Measurements from ENCODE around the gene GFAP.
A peak's percentile ranks its signal among the peaks of the same experiment; 100 is the strongest.

GFAP gene

GRCh38 chr17:44911133-44912001 lies 3.9 kb downstream of the GFAP start:
- Histone ChIP-seq H3K27me3 (ENCODE audit: insufficient read depth, low read length) (peaks cover 8% of the 10 kb centered on the region), H3K4me3 (ENCODE audit: low read depth, low read length, poor library complexity, severe bottlenecking) (no peak overlapping the region), H3K79me2 (ENCODE audit: insufficient read depth, low read length) (no peaks in the 10 kb centered on the region), H3K27ac (ENCODE audit: low read depth, low read length, poor library complexity, severe bottlenecking) (no peak overlapping the region), H3K9me2 (ENCODE audit: low read depth, low read length) (no peaks in the 10 kb centered on the region), H3K4me2 (ENCODE audit: low read length) (peak overlapping the region; percentile 47), H3K4me1 (ENCODE audit: insufficient read depth, low read length, severe bottlenecking) (peaks cover 6% of the 10 kb centered on the region), H3K9ac (ENCODE audit: low read length) (no peak overlapping the region), H2AFZ (ENCODE audit: low read length) (no peak overlapping the region), H3K36me3 (ENCODE audit: insufficient read depth, low read length) (no peaks in the 10 kb centered on the region), H3K9me3 (ENCODE audit: low read length) (no peaks in the 10 kb centered on the region), H3F3A (ENCODE audit: insufficient read depth, low read length) (no peaks in the 10 kb centered on the region), H4K20me1 (ENCODE audit: insufficient read depth, low read length) (no peaks in the 10 kb centered on the region)
- TF ChIP-seq CTCF (IDR thresholded peaks at IDR 0.05; ENCODE audit: low read length) = peak; percentile 46; the same call in 1 of the 2 replicates
- TF ChIP-seq EZH2 (IDR thresholded peaks at IDR 0.05; ENCODE audit: borderline replicate concordance, low read length) = no peak

GRCh38 chr17:44910231-44911106 lies 4.8 kb downstream of the GFAP start:
- Histone ChIP-seq H3K79me2 (ENCODE audit: insufficient read depth, low read length) (no peaks in the 10 kb centered on the region), H3K4me1 (ENCODE audit: insufficient read depth, low read length, severe bottlenecking) (peaks cover 6% of the 10 kb centered on the region), H2AFZ (ENCODE audit: low read length) (no peak overlapping the region), H3K9me3 (ENCODE audit: low read length) (no peaks in the 10 kb centered on the region), H4K20me1 (ENCODE audit: insufficient read depth, low read length) (no peaks in the 10 kb centered on the region), H3F3A (ENCODE audit: insufficient read depth, low read length) (no peaks in the 10 kb centered on the region), H3K27ac (ENCODE audit: low read depth, low read length, poor library complexity, severe bottlenecking) (no peak overlapping the region), H3K36me3 (ENCODE audit: insufficient read depth, low read length) (no peaks in the 10 kb centered on the region), H3K9me2 (ENCODE audit: low read depth, low read length) (no peaks in the 10 kb centered on the region), H3K27me3 (ENCODE audit: insufficient read depth, low read length) (peaks cover 8% of the 10 kb centered on the region), H3K4me2 (ENCODE audit: low read length) (no peak overlapping the region), H3K4me3 (ENCODE audit: low read depth, low read length, poor library complexity, severe bottlenecking) (no peak overlapping the region), H3K9ac (ENCODE audit: low read length) (no peak overlapping the region)
- no peak for TF ChIP-seq EZH2 (IDR thresholded peaks at IDR 0.05; ENCODE audit: borderline replicate concordance, low read length)
- TF ChIP-seq CTCF (IDR thresholded peaks at IDR 0.05; ENCODE audit: low read length) = no peak

- no peak overlapping the region for H3K4me3 ChIP-seq (ENCODE audit: low read depth, low read length, poor library complexity, severe bottlenecking)
- no peaks in the 10 kb centered on the region for H3K79me2 ChIP-seq (ENCODE audit: insufficient read depth, low read length)
- H4K20me1 ChIP-seq (ENCODE audit: insufficient read depth, low read length) = no peaks in the 10 kb centered on the region
- H2AFZ ChIP-seq (ENCODE audit: low read length) = no peak overlapping the region
- no peaks in the 10 kb centered on the region for H3F3A ChIP-seq (ENCODE audit: insufficient read depth, low read length)
- H3K27ac ChIP-seq (ENCODE audit: low read depth, low read length, poor library complexity, severe bottlenecking) = no peak overlapping the region
- H3K4me1 ChIP-seq (ENCODE audit: insufficient read depth, low read length, severe bottlenecking) = peaks cover 6% of the 10 kb centered on the region
- H3K4me2 ChIP-seq (ENCODE audit: low read length) = no peak overlapping the region
- peaks cover 8% of the 10 kb centered on the region for H3K27me3 ChIP-seq (ENCODE audit: insufficient read depth, low read length)
- H3K9me3 ChIP-seq (ENCODE audit: low read length) = no peaks in the 10 kb centered on the region
- H3K9ac ChIP-seq (ENCODE audit: low read length) = no peak overlapping the region
- TF ChIP-seq CTCF (IDR thresholded peaks at IDR 0.05; ENCODE audit: low read length) (no peak), EZH2 (IDR thresholded peaks at IDR 0.05; ENCODE audit: borderline replicate concordance, low read length) (no peak)
- H3K9me2 ChIP-seq (ENCODE audit: low read depth, low read length) = no peaks in the 10 kb centered on the region
- H3K36me3 ChIP-seq (ENCODE audit: insufficient read depth, low read length) = no peaks in the 10 kb centered on the region
Observed at GRCh38 chr17:44909681-44910144, 5.6 kb downstream of the GFAP start.
